Measurements from ENCODE around the gene CAPN15. TPM values are rescaled to one million over a fixed set of nuclear protein-coding genes. Genes with fewer than 3 reads are reported as not detected.

CAPN15 gene
- total and polyA plus RNA-seq, 3 donors from 2014 or later, result 48.0 to 115 (median 108) TPM

- no peaks in the 10 kb centered on the region for H3K9me3 ChIP-seq
- H3K27ac ChIP-seq, result peak overlapping the region in 1 of 2 donors; percentile 2
- no peak for DNase-seq
- H3K4me3 ChIP-seq, result peak overlapping the region; percentile 75 to 81
- peaks cover 33% of the 10 kb centered on the region for H3K4me1 ChIP-seq
- WGBS, 2 donors, result 32 to 38% methylated on average over 10 of the region's 10 CpGs
- TF ChIP-seq CTCF (IDR thresholded peaks at IDR 0.05) (no peak), POLR2A (IDR thresholded peaks at IDR 0.05) (no peak)
- intact Hi-C loops (cut with DNase I; ENCODE audit: low total_unique reads), result no loop called here
- no peaks in the 10 kb centered on the region for H3K27me3 ChIP-seq
- H3K36me3 ChIP-seq (ENCODE audit: low read depth, missing control alignments), result no peaks in the 10 kb centered on the region
Measured at GRCh38 chr16:590815-591200, 63.3 kb downstream of the CAPN15 start.

- no peaks in the 10 kb centered on the region for H3K36me3 ChIP-seq (ENCODE audit: low read depth, missing control alignments)
- H3K4me3 ChIP-seq, result no peak overlapping the region
- TF ChIP-seq CTCF (IDR thresholded peaks at IDR 0.05) (no peak), POLR2A (IDR thresholded peaks at IDR 0.05) (no peak)
- 64 to 78% methylated on average over 8 of the region's 8 CpGs for WGBS, 2 donors
- H3K9me3 ChIP-seq, result no peaks in the 10 kb centered on the region
- H3K27ac ChIP-seq, result no peak overlapping the region
- no peak for DNase-seq
- peaks cover 33% of the 10 kb centered on the region for H3K4me1 ChIP-seq
- no peaks in the 10 kb centered on the region for H3K27me3 ChIP-seq
- intact Hi-C loops (cut with DNase I; ENCODE audit: low total_unique reads), result no loop called here
Measured at GRCh38 chr16:591231-591630, 63.7 kb downstream of the CAPN15 start.

GRCh38 chr16:591892-592517, 64.5 kb downstream of the CAPN15 start:
- H3K4me1 ChIP-seq, result peaks cover 33% of the 10 kb centered on the region
- no peaks in the 10 kb centered on the region for H3K9me3 ChIP-seq
- intact Hi-C loops (cut with DNase I; ENCODE audit: low total_unique reads), result no loop called here
- H3K27me3 ChIP-seq, result no peaks in the 10 kb centered on the region
- DNase-seq, result no peak
- no peak overlapping the region for H3K27ac ChIP-seq
- no peak overlapping the region for H3K4me3 ChIP-seq
- H3K36me3 ChIP-seq (ENCODE audit: low read depth, missing control alignments), result no peaks in the 10 kb centered on the region
- 83 to 91% methylated on average over 14 to 15 of the region's 15 CpGs for WGBS, 2 donors
- no peak for TF ChIP-seq CTCF (IDR thresholded peaks at IDR 0.05)
- no peak for TF ChIP-seq POLR2A (IDR thresholded peaks at IDR 0.05)

- 65 to 72% methylated on average over 24 of the region's 24 CpGs for WGBS, 2 donors
- peaks cover 32% of the 10 kb centered on the region for H3K4me1 ChIP-seq
- no peak overlapping the region for H3K27ac ChIP-seq
- H3K27me3 ChIP-seq, result no peaks in the 10 kb centered on the region
- DNase-seq, result peak; percentile 69
- intact Hi-C loops (cut with DNase I; ENCODE audit: low total_unique reads), result no loop called here
- TF ChIP-seq CTCF (IDR thresholded peaks at IDR 0.05) (no peak), POLR2A (IDR thresholded peaks at IDR 0.05) (no peak)
- H3K4me3 ChIP-seq, result no peak overlapping the region
- no peaks in the 10 kb centered on the region for H3K36me3 ChIP-seq (ENCODE audit: low read depth, missing control alignments)
- no peaks in the 10 kb centered on the region for H3K9me3 ChIP-seq
Measured at GRCh38 chr16:592518-593306, 65.2 kb downstream of the CAPN15 start.

Data from testis (tissue), 3 donors.